OCI-LY3 (cell line): ENCODE data around the gene DHPS.

Experiments used
- CTCF ChIP-seq: fragments of 200-600, 300-600 bp; sonication (generic); IDR thresholded peaks from 2 replicates; pipeline ENCODE4 v1.5.1; 2014; ENCODE audit warnings: antibody characterized with exemption, low read length, low read depth
- EZH2phosphoT487 ChIP-seq: fragments of 200-600 bp; shearing (Covaris generic); IDR thresholded peaks from 2 replicates; pipeline ENCODE4 v1.6.1; 2018; ENCODE audit warnings: antibody characterized with exemption, mixed run types, low read depth

- TF ChIP-seq CTCF (no peak), EZH2phosphoT487 (no peak)
These were observed 35.1 kb downstream of the DHPS start for GRCh38 chr19:12646551-12646950.
